Ovary (tissue), 9 donors: ENCODE data around the gene HAPLN1. TPM values are rescaled to one million over a fixed set of nuclear protein-coding genes. Genes with fewer than 3 reads are reported as not detected.

Experiments used
- DNase-seq, 5 donors: peaks; one replicate each; pipeline ENCODE4 v3.0.0-alpha.2; 2019 to 2020
- H3K27ac ChIP-seq, 2 donors: fragments of 200-600 bp; one replicate each; pipeline versions ENCODE4 v1.5.1 to v1.8.0; 2019 to 2022
- H3K27me3 ChIP-seq: fragments of 200-600 bp; one replicate; pipeline ENCODE4 v1.8.0; 2022
- H3K36me3 ChIP-seq: fragments of 200-600 bp; sonication (generic); one replicate; pipeline ENCODE4 v1.5.1; 2019
- H3K4me1 ChIP-seq: one replicate; pipeline ENCODE4 v1.8.1; 2013; ENCODE audit warnings: mild to moderate bottlenecking, moderate library complexity; ENCODE audit not compliant: insufficient read depth
- H3K4me3 ChIP-seq: fragments of 200-600 bp; sonication (generic); one replicate; pipeline ENCODE4 v1.5.1; 2017
- H3K9me3 ChIP-seq, 2 donors: fragments of 200-600 bp in 1 of 2; sonication (generic) in 1 of 2; one replicate each; pipeline versions ENCODE4 v1.5.1 to v1.8.1; 2013 to 2019; ENCODE audit warnings: mild to moderate bottlenecking in 1 of 2, moderate library complexity in 1 of 2
- EP300 ChIP-seq: sonication (generic); formaldehyde crosslinking; IDR thresholded peaks from one replicate; pipeline ENCODE4 v1.6.1; 2017; ENCODE audit warnings: antibody characterized with exemption
- POLR2A ChIP-seq: fragments of 450-650 bp; IDR thresholded peaks from one replicate; pipeline ENCODE4 v1.6.1; 2017; ENCODE audit warnings: antibody characterized with exemption, mild to moderate bottlenecking, moderate library complexity
- WGBS, 3 donors: extraction: QIAGEN DNeasy Blood & Tissue Kit in 1 of 3; methylation state at CpG; one replicate each; pipeline versions ENCODE4 v1.1.5 to v1.1.7; 2013 to 2017; 5-methylcytosine and 5-hydroxymethylcytosine counted together
- intact Hi-C, 4 donors: fragments of 100-400 bp; cut with DNase I; formaldehyde crosslinking; loops; one replicate each; pipeline versions ENCODE4 v1.11.0 to v1.15.1; 2022 to 2023
- polyA plus RNA-seq, 2 donors: library from polyadenylated mRNA; stranded (reverse); fragments of 200-250 nt in 1 of 2; fragments of 350-450 nt in 1 of 2; fragmentation: Illumina TruSeq in 1 of 2; extraction: RNeasy Lipid Tissue Mini Kit (QIAGEN cat#74804) in 1 of 2; gene quantifications; one replicate each; pipeline ENCODE4 v1.2.3, GENCODE V29; 2013 to 2014
- total RNA-seq, 7 donors: library from RNA; depleted of rRNA in 2 of 7; stranded (reverse); fragments of >200 nt in 2 of 7; fragmentation: NEBNext Ultra II Directional in 3 of 7; extraction: Animal tissue kit (Norgen Biotek cat#: 25700) in 3 of 7; gene quantifications; one replicate each; pipeline versions ENCODE4 v1.1.0 to v1.2.4, GENCODE V29; 2016 to 2023
- TF ChIP-seq, protein P1 (sequence below), 3 donors: fragments of 450-650 bp in 2 of 3; fragments of 200-600 bp in 1 of 3; IDR thresholded peaks; one replicate each; pipeline versions ENCODE4 v1.5.1 to v1.8.0; 2016 to 2022; ENCODE audit warnings: antibody characterized with exemption in 3 of 3, mild to moderate bottlenecking in 1 of 3
- donor health status: DM: no; HTN: no; CAD: no; lungs with moderate emphysema.
- donor health status: DM: no; HTN: no; CAD: no.
- donor health status: Bipolar disorder and iron deficiency.
- donor health status: DM: yes; HTN: yes; CAD: no.
- donor health status: DM: no; HTN: no; CAD: no.
- donor health status: DM: yes; HTN: yes; CAD: no.

Gene HAPLN1
- total and polyA plus RNA-seq, 9 donors: 0.40 to 0.44 TPM; not detected in 7

DNA sequence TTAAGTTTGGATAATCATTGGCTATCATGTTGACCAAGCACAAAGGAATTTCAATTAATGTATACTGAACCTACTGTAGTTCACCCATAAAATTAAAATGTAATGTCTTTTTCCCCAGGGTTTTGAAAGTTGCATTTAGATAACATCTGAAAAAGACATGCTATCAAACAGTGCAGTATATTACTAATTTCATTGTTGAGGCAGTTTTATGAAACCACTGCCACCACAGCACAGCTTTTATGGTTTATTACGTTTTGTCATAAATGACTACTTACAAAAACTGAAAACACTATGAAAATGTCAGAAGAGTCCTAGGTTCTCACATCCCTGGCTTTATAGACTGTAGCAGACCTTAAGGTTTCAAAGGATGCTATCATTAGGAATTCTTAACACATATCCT, 32.0 kb upstream of the HAPLN1 start:
- TF ChIP-seq, protein P1, sequence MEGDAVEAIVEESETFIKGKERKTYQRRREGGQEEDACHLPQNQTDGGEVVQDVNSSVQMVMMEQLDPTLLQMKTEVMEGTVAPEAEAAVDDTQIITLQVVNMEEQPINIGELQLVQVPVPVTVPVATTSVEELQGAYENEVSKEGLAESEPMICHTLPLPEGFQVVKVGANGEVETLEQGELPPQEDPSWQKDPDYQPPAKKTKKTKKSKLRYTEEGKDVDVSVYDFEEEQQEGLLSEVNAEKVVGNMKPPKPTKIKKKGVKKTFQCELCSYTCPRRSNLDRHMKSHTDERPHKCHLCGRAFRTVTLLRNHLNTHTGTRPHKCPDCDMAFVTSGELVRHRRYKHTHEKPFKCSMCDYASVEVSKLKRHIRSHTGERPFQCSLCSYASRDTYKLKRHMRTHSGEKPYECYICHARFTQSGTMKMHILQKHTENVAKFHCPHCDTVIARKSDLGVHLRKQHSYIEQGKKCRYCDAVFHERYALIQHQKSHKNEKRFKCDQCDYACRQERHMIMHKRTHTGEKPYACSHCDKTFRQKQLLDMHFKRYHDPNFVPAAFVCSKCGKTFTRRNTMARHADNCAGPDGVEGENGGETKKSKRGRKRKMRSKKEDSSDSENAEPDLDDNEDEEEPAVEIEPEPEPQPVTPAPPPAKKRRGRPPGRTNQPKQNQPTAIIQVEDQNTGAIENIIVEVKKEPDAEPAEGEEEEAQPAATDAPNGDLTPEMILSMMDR (IDR thresholded peaks at IDR 0.05): no peak
- TF ChIP-seq POLR2A (no peak), EP300 (no peak)
- intact Hi-C loops: no loop called here
- 84 to 92% (median 90%) methylated on average over 1 of the region's 1 CpG for WGBS, 3 donors
- Histone ChIP-seq H3K36me3 (no peaks in the 10 kb centered on the region), H3K27ac (no peak overlapping the region), H3K4me3 (no peak overlapping the region), H3K9me3 (no peaks in the 10 kb centered on the region), H3K27me3 (no peaks in the 10 kb centered on the region), H3K4me1 (no peaks in the 10 kb centered on the region)
- DNase-seq: no peak

DNA sequence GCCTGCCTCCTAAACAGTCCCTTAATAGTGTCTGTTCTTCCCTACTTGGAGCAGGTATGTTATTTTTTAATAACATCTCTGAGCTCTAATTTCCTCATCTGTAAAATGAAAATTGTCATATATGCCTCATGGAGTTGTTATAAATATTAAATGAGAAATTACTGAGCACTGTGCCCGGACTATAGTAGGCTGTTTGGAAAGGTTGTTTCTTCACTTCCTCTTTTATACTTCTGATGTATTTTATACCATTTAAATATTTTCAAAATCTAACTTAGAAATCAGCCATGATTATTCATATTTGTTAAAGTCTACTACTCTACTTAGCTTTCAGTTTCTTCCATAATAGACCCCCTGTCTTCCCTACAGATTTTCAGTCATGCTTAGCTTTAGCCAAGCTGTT, 30.5 kb upstream of the HAPLN1 start:
- H3K27ac ChIP-seq: no peak overlapping the region
- 0 to 46% (median 1%) methylated on average over 1 of the region's 1 CpG for WGBS, 3 donors
- H3K4me3 ChIP-seq: no peak overlapping the region
- TF ChIP-seq EP300 (no peak), POLR2A (no peak)
- TF ChIP-seq, protein P1 (IDR thresholded peaks at IDR 0.05): no peak
- no peak for DNase-seq
- no peaks in the 10 kb centered on the region for H3K27me3 ChIP-seq
- no peaks in the 10 kb centered on the region for H3K36me3 ChIP-seq
- H3K9me3 ChIP-seq: no peaks in the 10 kb centered on the region
- H3K4me1 ChIP-seq: no peaks in the 10 kb centered on the region
- intact Hi-C loops: no loop called here

DNA sequence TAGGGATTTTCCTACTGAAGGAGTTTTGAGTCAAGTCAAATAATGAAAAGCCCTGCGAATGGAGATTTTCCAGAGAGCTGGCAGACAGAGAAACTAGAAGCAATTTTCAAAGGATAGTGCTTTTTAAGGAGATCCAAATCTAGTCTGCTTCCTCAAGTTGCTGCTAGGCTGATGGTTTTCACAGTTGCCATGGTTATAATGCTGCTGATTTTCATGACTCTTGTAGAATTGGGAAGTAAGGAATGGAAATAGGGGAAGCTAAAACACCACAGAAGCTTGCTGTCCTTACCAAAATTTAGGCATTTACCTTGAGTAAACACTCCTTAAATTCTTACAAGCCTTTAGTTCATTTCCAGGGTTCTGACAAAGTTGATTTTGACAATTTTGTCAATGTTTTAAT, 30.1 kb upstream of the HAPLN1 start:
- Histone ChIP-seq H3K27me3 (no peaks in the 10 kb centered on the region), H3K4me3 (no peak overlapping the region), H3K36me3 (no peaks in the 10 kb centered on the region), H3K4me1 (no peaks in the 10 kb centered on the region), H3K27ac (no peak overlapping the region), H3K9me3 (no peaks in the 10 kb centered on the region)
- 88 to 96% (median 95%) methylated on average over 1 of the region's 1 CpG for WGBS, 3 donors
- intact Hi-C loops: no loop called here
- TF ChIP-seq POLR2A: no peak
- no peak for DNase-seq

DNA sequence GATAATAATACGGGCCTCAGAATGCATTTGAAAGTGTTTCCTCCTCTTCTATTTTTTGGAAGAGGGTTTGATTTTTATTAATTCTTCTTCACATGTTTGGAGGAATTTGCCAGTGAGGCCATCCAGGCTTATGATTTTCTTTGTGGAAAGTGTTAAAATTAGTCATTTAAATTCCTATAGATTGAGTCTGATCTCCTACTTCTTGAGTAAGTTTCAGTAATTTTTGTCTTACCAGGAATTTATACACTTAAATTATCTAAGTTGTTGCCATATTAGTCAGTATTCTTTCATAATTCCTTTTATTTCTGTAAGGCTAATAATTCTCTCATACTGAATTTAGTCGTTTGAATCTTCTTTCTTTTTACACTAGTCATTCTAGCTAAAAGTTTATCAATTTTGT, 25.2 kb upstream of the HAPLN1 start:
- H3K27me3 ChIP-seq: no peaks in the 10 kb centered on the region
- H3K9me3 ChIP-seq: no peaks in the 10 kb centered on the region
- no peaks in the 10 kb centered on the region for H3K4me1 ChIP-seq
- intact Hi-C loops: no loop called here
- TF ChIP-seq, protein P1 (IDR thresholded peaks at IDR 0.05): no peak
- no peak for TF ChIP-seq EP300
- no peak for TF ChIP-seq POLR2A
- H3K36me3 ChIP-seq: no peaks in the 10 kb centered on the region
- no peak for DNase-seq
- 92 to 95% (median 92%) methylated on average over 2 of the region's 2 CpGs for WGBS, 3 donors
- H3K27ac ChIP-seq: no peak overlapping the region
- H3K4me3 ChIP-seq: no peak overlapping the region

DNA sequence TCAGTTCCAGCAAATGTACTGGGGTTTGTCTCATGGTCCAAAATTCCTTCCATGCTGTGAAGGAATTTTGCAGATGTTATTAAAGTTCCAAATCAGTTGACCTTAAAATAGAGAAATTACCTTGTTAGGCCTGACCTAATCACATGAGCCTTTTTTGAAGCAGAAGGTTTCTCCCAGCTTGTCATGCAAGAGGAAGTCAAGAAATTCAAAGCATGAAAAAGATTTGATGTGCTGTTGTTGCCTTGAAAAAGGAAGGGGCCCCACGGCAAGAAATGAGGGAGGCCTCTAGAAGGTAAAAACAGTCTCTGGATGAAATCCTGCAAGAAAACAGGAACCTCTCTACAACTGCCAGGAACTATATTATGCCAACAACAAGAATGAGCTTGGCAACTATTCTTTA, 24.2 kb upstream of the HAPLN1 start:
- intact Hi-C loops: no loop called here
- 50 to 58% (median 53%) methylated on average over 1 of the region's 1 CpG for WGBS, 3 donors
- TF ChIP-seq EP300 (no peak), POLR2A (no peak)
- TF ChIP-seq, protein P1 (IDR thresholded peaks at IDR 0.05): no peak

More for the DNA sequence above, 24.2 kb upstream of the HAPLN1 start:
- Histone ChIP-seq H3K36me3 (no peaks in the 10 kb centered on the region), H3K27me3 (no peaks in the 10 kb centered on the region), H3K4me3 (no peak overlapping the region), H3K4me1 (no peaks in the 10 kb centered on the region), H3K9me3 (no peaks in the 10 kb centered on the region), H3K27ac (no peak overlapping the region)
- DNase-seq: no peak
